Fibroblast of lung (primary cell): Measurements from ENCODE around the gene KCNC2. TPM values are rescaled to one million over a fixed set of nuclear protein-coding genes. Genes with fewer than 3 reads are reported as not detected.

Experiments
- DNase-seq, 2 donors: peaks; one replicate each; pipeline versions ENCODE4 v3.0.0 to v3.0.0-alpha.2; 2010; ENCODE audit warnings: low read depth in 2 of 2
- H2AFZ ChIP-seq: 2 replicates; pipeline ENCODE4 v1.5.1; 2012; ENCODE audit warnings: low read length, control low read depth, inconsistent platforms
- H3K27ac ChIP-seq: 2 replicates; pipeline ENCODE4 v1.5.1; 2011; ENCODE audit warnings: low read length, control low read depth; ENCODE audit not compliant: insufficient read depth
- H3K27me3 ChIP-seq: 2 replicates; pipeline ENCODE4 v1.5.1; 2011; ENCODE audit warnings: mild to moderate bottlenecking, low read length; ENCODE audit not compliant: control insufficient read depth, insufficient read depth
- H3K36me3 ChIP-seq: 2 replicates; pipeline ENCODE4 v1.5.1; 2011; ENCODE audit warnings: low read length; ENCODE audit not compliant: control insufficient read depth, insufficient read depth
- H3K4me1 ChIP-seq: 2 replicates; pipeline ENCODE4 v1.5.1; 2011; ENCODE audit warnings: low read length; ENCODE audit not compliant: control insufficient read depth, insufficient read depth; ENCODE audit errors: extremely low read depth
- H3K4me2 ChIP-seq: 2 replicates; pipeline ENCODE4 v1.5.1; 2011; ENCODE audit warnings: low read length, control low read depth; ENCODE audit not compliant: insufficient read depth; ENCODE audit errors: extremely low read depth
- H3K4me3 ChIP-seq, 4 experiments: fragments of 200-600 bp in 1 of 4; sonication (generic) in 1 of 4; replicated peaks in 1 of 4; 2 replicates each; pipeline ENCODE4 v1.5.1; 2011 to 2016; ENCODE audit warnings: low read length in 4 of 4, low read depth in 3 of 4, mild to moderate bottlenecking in 3 of 4, control low read depth in 2 of 4, inconsistent platforms in 1 of 4, mixed read lengths in 1 of 4; ENCODE audit not compliant: insufficient read depth in 1 of 4; ENCODE audit errors: control extremely low read depth in 1 of 4
- H3K79me2 ChIP-seq: 2 replicates; pipeline ENCODE4 v1.5.1; 2012; ENCODE audit warnings: mild to moderate bottlenecking, low read length, inconsistent platforms; ENCODE audit not compliant: control insufficient read depth, insufficient read depth
- H3K9ac ChIP-seq: 2 replicates; pipeline ENCODE4 v1.5.1; 2011; ENCODE audit warnings: mild to moderate bottlenecking, low read length, control low read depth; ENCODE audit not compliant: insufficient read depth
- H3K9me3 ChIP-seq: 2 replicates; pipeline ENCODE4 v1.5.1; 2012; ENCODE audit warnings: low read depth, low read length; ENCODE audit not compliant: control insufficient read depth, insufficient read depth
- H4K20me1 ChIP-seq: 2 replicates; pipeline ENCODE4 v1.5.1; 2011; ENCODE audit warnings: low read length; ENCODE audit not compliant: control insufficient read depth, insufficient read depth; ENCODE audit errors: extremely low read depth
- EZH2 ChIP-seq: IDR thresholded peaks from 2 replicates; pipeline ENCODE4 v1.5.1; 2012; ENCODE audit warnings: low read length, control low read depth, mild to moderate bottlenecking; ENCODE audit errors: missing control alignments
- polyA plus RNA-seq, 2 donors: library from polyadenylated mRNA; depleted of rRNA in 1 of 2; stranded (reverse) in 1 of 2; unstranded in 1 of 2; fragments of >200 nt; gene quantifications; 2 replicates each; pipeline ENCODE4 v1.2.1, GENCODE V29; 2011 to 2012; ENCODE audit warnings: missing spikeins in 1 of 2
- total RNA-seq: library from RNA; depleted of rRNA; stranded (reverse); fragments of >200 nt; gene quantifications from 2 replicates; pipeline ENCODE4 v1.2.1, GENCODE V29; 2014
- TF ChIP-seq, protein P1 (sequence below), 2 donors: IDR thresholded peaks in 1 of 2; conservative IDR thresholded peaks in 1 of 2; 1 replicate in 1 of 2; 2 replicates in 1 of 2; pipeline ENCODE4 v1.5.1; 2011 to 2012; ENCODE audit warnings: low read length in 2 of 2, control low read depth in 1 of 2, inconsistent platforms in 1 of 2, low read depth in 1 of 2, mild to moderate bottlenecking in 1 of 2

The KCNC2 gene
- total and polyA plus RNA-seq, 2 donors (not counting 1 experiment from before 2014, with no cell fraction given): not detected

DNA sequence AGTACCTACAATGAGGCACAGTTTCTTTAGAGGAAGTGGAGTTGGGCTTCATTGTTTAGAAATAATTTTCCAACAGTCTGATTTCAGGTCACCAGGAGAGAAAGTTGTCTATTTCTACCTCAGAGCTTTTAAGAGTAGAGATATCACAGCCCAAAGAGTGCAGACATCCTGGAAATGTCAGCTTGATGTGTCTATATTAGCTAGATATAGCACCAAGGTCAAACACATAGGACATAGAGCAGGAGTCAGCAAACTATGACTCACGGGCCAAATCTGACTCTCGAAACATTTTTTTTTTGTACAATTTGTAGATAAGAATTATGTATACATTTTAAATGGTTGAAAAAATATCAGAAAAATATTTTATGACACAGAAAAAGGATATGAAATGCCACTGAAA, 53.7 kb downstream of the KCNC2 start:
- Histone ChIP-seq H3K9me3 (no peaks in the 10 kb centered on the region), H4K20me1 (no peaks in the 10 kb centered on the region), H3K27ac (no peak overlapping the region), H2AFZ (no peak overlapping the region), H3K9ac (no peak overlapping the region), H3K4me1 (no peaks in the 10 kb centered on the region), H3K36me3 (no peaks in the 10 kb centered on the region), H3K27me3 (no peaks in the 10 kb centered on the region), H3K4me3 (no peak overlapping the region), H3K4me2 (no peak overlapping the region), H3K79me2 (no peaks in the 10 kb centered on the region)
- no peak for DNase-seq
- TF ChIP-seq, protein P1, sequence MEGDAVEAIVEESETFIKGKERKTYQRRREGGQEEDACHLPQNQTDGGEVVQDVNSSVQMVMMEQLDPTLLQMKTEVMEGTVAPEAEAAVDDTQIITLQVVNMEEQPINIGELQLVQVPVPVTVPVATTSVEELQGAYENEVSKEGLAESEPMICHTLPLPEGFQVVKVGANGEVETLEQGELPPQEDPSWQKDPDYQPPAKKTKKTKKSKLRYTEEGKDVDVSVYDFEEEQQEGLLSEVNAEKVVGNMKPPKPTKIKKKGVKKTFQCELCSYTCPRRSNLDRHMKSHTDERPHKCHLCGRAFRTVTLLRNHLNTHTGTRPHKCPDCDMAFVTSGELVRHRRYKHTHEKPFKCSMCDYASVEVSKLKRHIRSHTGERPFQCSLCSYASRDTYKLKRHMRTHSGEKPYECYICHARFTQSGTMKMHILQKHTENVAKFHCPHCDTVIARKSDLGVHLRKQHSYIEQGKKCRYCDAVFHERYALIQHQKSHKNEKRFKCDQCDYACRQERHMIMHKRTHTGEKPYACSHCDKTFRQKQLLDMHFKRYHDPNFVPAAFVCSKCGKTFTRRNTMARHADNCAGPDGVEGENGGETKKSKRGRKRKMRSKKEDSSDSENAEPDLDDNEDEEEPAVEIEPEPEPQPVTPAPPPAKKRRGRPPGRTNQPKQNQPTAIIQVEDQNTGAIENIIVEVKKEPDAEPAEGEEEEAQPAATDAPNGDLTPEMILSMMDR (conservative IDR thresholded peaks at IDR 0.05 in 1 of 2, IDR thresholded peaks at IDR 0.05 in 1 of 2; ENCODE audit: low read depth in 1 of 2, low read length in 2 of 2): no peak
- no peak for TF ChIP-seq EZH2

DNA sequence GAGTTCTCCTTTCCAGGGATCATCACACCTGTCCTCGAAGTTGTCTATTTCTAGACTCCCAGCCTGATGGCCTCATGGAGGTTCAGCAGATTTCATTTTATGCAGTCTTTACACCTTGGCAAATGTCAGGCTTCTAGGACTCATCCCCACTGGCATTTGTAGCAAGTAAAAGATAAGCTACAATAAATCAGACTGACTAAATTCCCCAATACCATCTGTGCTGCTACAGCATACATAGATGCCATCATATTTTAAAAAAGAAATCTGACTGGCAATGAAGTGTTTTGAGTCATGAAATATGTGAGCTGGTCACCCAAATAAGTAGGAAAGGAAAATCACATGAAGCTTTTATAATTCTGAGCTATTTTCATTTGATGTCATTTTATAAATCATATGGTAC, 55.3 kb downstream of the KCNC2 start:
- H3K36me3 ChIP-seq: no peaks in the 10 kb centered on the region
- TF ChIP-seq, protein P1 (conservative IDR thresholded peaks at IDR 0.05 in 1 of 2, IDR thresholded peaks at IDR 0.05 in 1 of 2; ENCODE audit: low read depth in 1 of 2, low read length in 2 of 2): no peak
- no peak for TF ChIP-seq EZH2
- no peaks in the 10 kb centered on the region for H3K4me1 ChIP-seq
- no peak overlapping the region for H3K4me3 ChIP-seq
- no peaks in the 10 kb centered on the region for H3K27me3 ChIP-seq
- H3K9ac ChIP-seq: no peak overlapping the region
- no peaks in the 10 kb centered on the region for H4K20me1 ChIP-seq
- no peak overlapping the region for H3K27ac ChIP-seq
- no peaks in the 10 kb centered on the region for H3K79me2 ChIP-seq
- H3K9me3 ChIP-seq: no peaks in the 10 kb centered on the region
- no peak overlapping the region for H2AFZ ChIP-seq
- H3K4me2 ChIP-seq: no peak overlapping the region
- no peak for DNase-seq

DNA sequence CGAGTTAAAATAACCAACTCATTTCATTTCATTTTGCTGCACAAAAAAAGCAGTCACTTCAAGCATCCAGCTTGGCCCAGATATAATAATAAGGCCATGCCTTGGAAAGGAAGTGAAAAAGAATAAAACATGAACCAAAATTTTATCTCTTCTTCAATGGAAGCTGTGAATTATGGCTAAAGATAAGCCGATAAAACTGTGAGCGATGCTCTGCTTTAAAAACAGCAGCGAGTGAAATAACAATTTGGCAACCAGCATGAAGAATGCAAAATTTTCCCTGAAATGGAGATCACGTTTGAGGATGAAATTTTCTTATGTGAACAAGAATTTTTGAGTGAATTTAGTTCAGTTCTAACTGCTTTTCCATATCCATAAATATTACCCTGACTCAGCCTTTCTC, 70.4 kb downstream of the KCNC2 start:
- TF ChIP-seq, protein P1 (conservative IDR thresholded peaks at IDR 0.05 in 1 of 2, IDR thresholded peaks at IDR 0.05 in 1 of 2; ENCODE audit: low read depth in 1 of 2, low read length in 2 of 2): no peak
- TF ChIP-seq EZH2: no peak
- no peak overlapping the region for H3K9ac ChIP-seq
- no peaks in the 10 kb centered on the region for H3K79me2 ChIP-seq
- H2AFZ ChIP-seq: no peak overlapping the region
- no peaks in the 10 kb centered on the region for H4K20me1 ChIP-seq
- H3K4me3 ChIP-seq: no peak overlapping the region
- H3K36me3 ChIP-seq: no peaks in the 10 kb centered on the region
- no peaks in the 10 kb centered on the region for H3K27me3 ChIP-seq
- H3K9me3 ChIP-seq: no peaks in the 10 kb centered on the region
- H3K4me2 ChIP-seq: no peak overlapping the region
- DNase-seq: no peak
- no peaks in the 10 kb centered on the region for H3K4me1 ChIP-seq
- no peak overlapping the region for H3K27ac ChIP-seq
